K562 (cell line): ENCODE data around the gene SLC29A2. TPM values are rescaled to one million over a fixed set of nuclear protein-coding genes. Genes with fewer than 3 reads are reported as not detected.

Source experiments
- ATAC-seq: fragments of 200-7000 bp; cut with Tn5 transposase; 3 replicates; pipeline ENCODE4 v1.9.1; 2020; ENCODE audit warnings: moderate library complexity
- BruUV-seq: library from RNA; stranded (reverse); fragments of 400-500 nt; replicated peaks from 2 replicates; lab custom pipeline; 2021; lab: Mats Ljungman, UMichigan
- CTCF ChIA-PET: fragments of 300-600 bp; formaldehyde crosslinking; extraction: SDS; loops from one replicate; lab custom pipeline; 2021; ENCODE audit warnings: low intra/inter-chr PET ratio; lab: Yijun Ruan, JAX
- POLR2A ChIA-PET: fragments of 300-600, 350-650 bp; sonication (Branson Sonifier 250); formaldehyde crosslinking; extraction: SDS; loops from one replicate; lab custom pipeline; 2021; ENCODE audit warnings: antibody characterized with exemption, inconsistent platforms; lab: Yijun Ruan, JAX
- DNase-seq, 4 experiments: peaks; one replicate each; pipeline versions ENCODE4 v3.0.0 to v3.0.0-alpha.2; 2011 to 2018; ENCODE audit warnings: low spot score in 3 of 4, mixed read lengths in 3 of 4; ENCODE audit errors: extremely low read depth in 1 of 4
- FAIRE-seq: peaks from 2 replicates; lab custom pipeline; 2011; peaks lifted over from hg19 to GRCh38; lab: Jason Lieb, UNC
- H2AFZ ChIP-seq: 2 replicates; pipeline ENCODE4 v1.6.0; 2011; ENCODE audit warnings: low read depth, low read length, control low read depth, inconsistent platforms
- H3K27ac ChIP-seq: fragments of 200-600 bp; 3 replicates; pipeline ENCODE4 v1.8.0; 2011; ENCODE audit warnings: low read depth, mild to moderate bottlenecking, control low read depth, inconsistent platforms, low read length, moderate library complexity, mixed read lengths; ENCODE audit errors: extremely low read depth
- H3K27me3 ChIP-seq, 2 experiments: fragments of 300-600 bp in 1 of 2; 2 replicates in 1 of 2; 3 replicates in 1 of 2; pipeline versions ENCODE4 v1.6.0 to v1.8.0; 2011; ENCODE audit warnings: inconsistent platforms in 2 of 2, low read length in 2 of 2, mild to moderate bottlenecking in 1 of 2, mixed read lengths in 1 of 2, moderate library complexity in 1 of 2; ENCODE audit not compliant: control insufficient read depth in 2 of 2, insufficient read depth in 2 of 2
- H3K36me3 ChIP-seq: fragments of 300-600 bp; 3 replicates; pipeline ENCODE4 v1.8.0; 2011; ENCODE audit warnings: mild to moderate bottlenecking, low read length, inconsistent platforms; ENCODE audit not compliant: control insufficient read depth, insufficient read depth
- H3K4me1 ChIP-seq, 2 experiments: fragments of 200-600 bp in 1 of 2; replicated peaks in 1 of 2; 2 replicates in 1 of 2; 3 replicates in 1 of 2; pipeline versions ENCODE4 v1.5.1 to v1.8.0; 2011; ENCODE audit warnings: inconsistent platforms in 2 of 2, low read length in 2 of 2, mild to moderate bottlenecking in 1 of 2, mixed read lengths in 1 of 2, moderate library complexity in 1 of 2; ENCODE audit not compliant: control insufficient read depth in 2 of 2, insufficient read depth in 2 of 2
- H3K4me2 ChIP-seq: 2 replicates; pipeline ENCODE4 v1.6.1; 2011; ENCODE audit warnings: low read length, control low read depth, inconsistent platforms, mixed read lengths; ENCODE audit not compliant: insufficient read depth
- H3K4me3 ChIP-seq: fragments of 200-600 bp; sonication (generic), shearing (Covaris generic); 2 replicates; pipeline ENCODE4 v1.5.1; 2016; ENCODE audit warnings: control low read depth, inconsistent platforms
- H3K79me2 ChIP-seq: fragments of 200-600 bp; 3 replicates; pipeline ENCODE4 v1.8.0; 2011; ENCODE audit warnings: low read length, inconsistent platforms; ENCODE audit not compliant: control insufficient read depth, insufficient read depth
- H3K9ac ChIP-seq, 2 experiments: 2 replicates each; pipeline versions ENCODE4 v1.6.0 to v1.6.1; 2011; ENCODE audit warnings: low read depth in 2 of 2, low read length in 2 of 2, control low read depth in 1 of 2, inconsistent platforms in 1 of 2, mild to moderate bottlenecking in 1 of 2, mixed read lengths in 1 of 2; ENCODE audit not compliant: insufficient read depth in 1 of 2
- H3K9me1 ChIP-seq: one replicate; pipeline ENCODE4 v1.6.0; 2011; ENCODE audit warnings: inconsistent platforms, mild to moderate bottlenecking, low read length, moderate library complexity; ENCODE audit not compliant: control insufficient read depth, insufficient read depth
- H3K9me3 ChIP-seq: replicated peaks from 2 replicates; pipeline ENCODE4 v1.5.1; 2011; ENCODE audit warnings: low read depth, low read length, inconsistent platforms; ENCODE audit not compliant: control insufficient read depth, insufficient read depth
- H4K20me1 ChIP-seq: replicated peaks from 2 replicates; pipeline ENCODE4 v1.6.1; 2011; ENCODE audit warnings: low read length, inconsistent platforms, mixed read lengths; ENCODE audit not compliant: control insufficient read depth, insufficient read depth
- ZBTB33 ChIP-seq: sonication (generic); formaldehyde crosslinking; IDR thresholded peaks from 2 replicates; pipeline ENCODE4 v1.8.1; 2023; ENCODE audit warnings: mild to moderate bottlenecking, missing genetic modification reagents
- ZNF696 ChIP-seq: fragments of 250-450 bp; sonication (Bioruptor Pico); conservative IDR thresholded peaks from 2 replicates; pipeline ENCODE4 v1.4.0; 2020; ENCODE audit warnings: mild to moderate bottlenecking, moderate library complexity
- WGBS: fragments of 100-300 bp; shearing (Covaris generic); methylation state at CpG from one replicate; pipeline ENCODE4 v1.1.6; 2016; ENCODE audit warnings: low coverage, mixed read lengths; ENCODE audit not compliant: insufficient coverage; ENCODE audit errors: missing lambda C conversion rate; 5-methylcytosine and 5-hydroxymethylcytosine counted together
- in situ Hi-C: fragments of 300-500 bp; cut with MboI; formaldehyde crosslinking; loops from 4 replicates; pipeline ENCODE4 v1.15.0; 2018; ENCODE audit warnings: inconsistent platforms, mixed read lengths
- intact Hi-C: fragments of 100-400 bp; cut with micrococcal nuclease; formaldehyde crosslinking; loops from 2 replicates; pipeline ENCODE4 v1.14.2; 2022
- polyA plus RNA-seq, 8 experiments: library from polyadenylated mRNA; depleted of rRNA in 4 of 8; stranded (reverse) in 5 of 8; unstranded in 3 of 8; fragments of >200 nt; fragmentation: Nextera tagmentation in 2 of 8; fragmentation: Illumina TruSeq in 1 of 8; extraction: Ambion mirVana in 2 of 8; extraction: Trizol in 1 of 8; gene quantifications; 2 replicates each; pipeline versions ENCODE4 v1.2.1 to v1.2.3, GENCODE V29; 2011 to 2014; ENCODE audit warnings: inconsistent platforms in 1 of 8, missing spikeins in 1 of 8
- total RNA-seq, 7 experiments: library from RNA; depleted of rRNA in 6 of 7; stranded (reverse); fragments of >200 nt in 6 of 7; fragmentation: Illumina TruSeq in 2 of 7; extraction: Trizol in 2 of 7; gene quantifications; 2 replicates each; pipeline versions ENCODE4 v1.2.1 to v1.2.3, GENCODE V29; 2011 to 2021; ENCODE audit warnings: low replicate concordance in 1 of 7

The SLC29A2 gene
- total and polyA plus RNA-seq, 9 of the 15 experiments (the other 6 are each of a cell fraction or from before 2014, with no cell fraction given) = 2.4 to 48.6 (median 14.2) TPM

- DNase-seq = peak in 1 of 4 experiments; percentile 10
- BruUV-seq = no TSS peak
- Histone ChIP-seq H3K9ac (peak overlapping the region in 1 of 2 experiments; percentile 36; a peak in 1 of 4 replicates), H3K27ac (no peak overlapping the region), H3K27me3 (no peaks in the 10 kb centered on the region), H3K36me3 (peaks cover 20% of the 10 kb centered on the region; the same call in 1 of the 3 replicates), H3K4me3 (no peak overlapping the region), H3K9me1 (no peaks in the 10 kb centered on the region), H3K79me2 (no peaks in the 10 kb centered on the region), H2AFZ (no peak overlapping the region), H4K20me1 (peaks cover 3% of the 10 kb centered on the region; the same call in 1 of the 2 replicates), H3K9me3 (no peaks in the 10 kb centered on the region), H3K4me2 (no peak overlapping the region), H3K4me1 (peaks cover 15 to 70% of the 10 kb centered on the region in 2 experiments)
- no peak for FAIRE-seq
- ATAC-seq = no peak; the same call in 2 of the 3 replicates
- in situ Hi-C loops = no loop called here
- TF ChIP-seq ZNF696 (CRISPR knock-in tag) = no peak
- peak; percentile 46; the same call in 1 of the 2 replicates for TF ChIP-seq ZBTB33 (CRISPR knock-in tag)
- WGBS = 58% methylated on average over 21 of the region's 29 CpGs
- intact Hi-C loops = no loop called here
- POLR2A ChIA-PET = interaction anchor here (0.6 to 1.2 kb wide), 6 partner anchors 8 to 911 kb away, joined by 3 to 6 read pairs (median 3); no protein-coding TSS in a partner anchor
- CTCF ChIA-PET = no interaction called here
Observed at GRCh38 chr11:66333896-66334604, 37.5 kb downstream of the SLC29A2 start.
